Midbrain (tissue), 1 donor: ENCODE measurements around the gene PRRG3.

Experiments used
- DNase-seq: peaks from one replicate; lab custom pipeline; 2025; lab: John Stamatoyannopoulos, UW

The PRRG3 gene

GRCh38 chrX:151708821-151709220, 13.6 kb downstream of the PRRG3 start:
- DNase-seq, result no peak

- no peak for DNase-seq
Measured at GRCh38 chrX:151710457-151710856, 15.2 kb downstream of the PRRG3 start.

GRCh38 chrX:151711154-151711553, 15.9 kb downstream of the PRRG3 start:
- DNase-seq, result no peak

- DNase-seq, result no peak
Measured at GRCh38 chrX:151711787-151712186, 16.5 kb downstream of the PRRG3 start.

- DNase-seq, result no peak
Measured at GRCh38 chrX:151712253-151712652, 17.0 kb downstream of the PRRG3 start.

- DNase-seq, result no peak
Measured at GRCh38 chrX:151713849-151714248, 18.6 kb downstream of the PRRG3 start.

GRCh38 chrX:151714362-151714761, 19.1 kb downstream of the PRRG3 start:
- no peak for DNase-seq

GRCh38 chrX:151715752-151716151, 20.5 kb downstream of the PRRG3 start, which contains the start of gene FATE1:
Gene FATE1, plus strand, starts transcription at chrX:151716035. Its CDS starts 85 bp downstream, at chrX:151716120.
- DNase-seq, result no peak

GRCh38 chrX:151722241-151722846, 27.1 kb downstream of the PRRG3 start:
- no peak for DNase-seq

GRCh38 chrX:151723156-151723760, 28.0 kb downstream of the PRRG3 start:
- DNase-seq, result no peak

GRCh38 chrX:151724563-151725337, 29.5 kb downstream of the PRRG3 start:
- DNase-seq, result no peak

- DNase-seq, result no peak
Measured at GRCh38 chrX:151725338-151725614, 30.0 kb downstream of the PRRG3 start.

- no peak for DNase-seq
Measured at GRCh38 chrX:151726751-151727150, 31.5 kb downstream of the PRRG3 start.

GRCh38 chrX:151727346-151727745, 32.1 kb downstream of the PRRG3 start:
- DNase-seq, result no peak

- no peak for DNase-seq
Measured at GRCh38 chrX:151729056-151729725, 33.9 kb downstream of the PRRG3 start.

GRCh38 chrX:151734446-151734845, 39.2 kb downstream of the PRRG3 start, which contains the start of gene CNGA2:
Gene CNGA2, plus strand, starts transcription at chrX:151734746. Its CDS starts 3,738 bp downstream, at chrX:151738484.
- DNase-seq, result no peak

- no peak for DNase-seq
Measured at GRCh38 chrX:151735219-151735618, 40.0 kb downstream of the PRRG3 start.

GRCh38 chrX:151736685-151737084, 41.4 kb downstream of the PRRG3 start:
- DNase-seq, result no peak

- DNase-seq, result no peak
Measured at GRCh38 chrX:151737494-151737893, 42.2 kb downstream of the PRRG3 start.

- DNase-seq, result no peak
Measured at GRCh38 chrX:151738751-151739150, 43.5 kb downstream of the PRRG3 start.

GRCh38 chrX:151741606-151742005, 46.3 kb downstream of the PRRG3 start:
- no peak for DNase-seq

- no peak for DNase-seq
Measured at GRCh38 chrX:151742311-151742710, 47.1 kb downstream of the PRRG3 start.
